Measurements from ENCODE around the gene TBC1D16.

Gene TBC1D16

GRCh38 chr17:79955167-79955549 is 80.5 kb downstream of the TBC1D16 start:
- peaks cover under 1% of the 10 kb centered on the region; the same call in 1 of the 2 replicates for H3K36me3 ChIP-seq (ENCODE audit: insufficient read depth, low read length)
- H3K4me3 ChIP-seq (ENCODE audit: low read depth, low read length) = no peak overlapping the region
- no peak overlapping the region for H2AFZ ChIP-seq (ENCODE audit: low read length, unreplicated experiment)
- no peaks in the 10 kb centered on the region for H3K79me2 ChIP-seq (ENCODE audit: control insufficient read depth, insufficient read depth, low read length, unreplicated experiment)
- peaks cover 18% of the 10 kb centered on the region for H3K4me1 ChIP-seq (ENCODE audit: control insufficient read depth, insufficient read depth, low read length, unreplicated experiment)
- H3K27me3 ChIP-seq (ENCODE audit: insufficient read depth, low read length) = no peaks in the 10 kb centered on the region
- H3K27ac ChIP-seq (ENCODE audit: low read depth, low read length) = no peak overlapping the region

GRCh38 chr17:79954281-79955166 is 81.1 kb downstream of the TBC1D16 start:
- H3K79me2 ChIP-seq (ENCODE audit: control insufficient read depth, insufficient read depth, low read length, unreplicated experiment) = no peaks in the 10 kb centered on the region
- no peak overlapping the region for H2AFZ ChIP-seq (ENCODE audit: low read length, unreplicated experiment)
- H3K4me1 ChIP-seq (ENCODE audit: control insufficient read depth, insufficient read depth, low read length, unreplicated experiment) = peaks cover 18% of the 10 kb centered on the region
- peaks cover 7% of the 10 kb centered on the region; the same call in 1 of the 2 replicates for H3K36me3 ChIP-seq (ENCODE audit: insufficient read depth, low read length)
- no peaks in the 10 kb centered on the region for H3K27me3 ChIP-seq (ENCODE audit: insufficient read depth, low read length)
- H3K27ac ChIP-seq (ENCODE audit: low read depth, low read length) = no peak overlapping the region
- H3K4me3 ChIP-seq (ENCODE audit: low read depth, low read length) = no peak overlapping the region

- H2AFZ ChIP-seq (ENCODE audit: low read length, unreplicated experiment) = no peak overlapping the region
- H3K79me2 ChIP-seq (ENCODE audit: control insufficient read depth, insufficient read depth, low read length, unreplicated experiment) = no peaks in the 10 kb centered on the region
- H3K27me3 ChIP-seq (ENCODE audit: insufficient read depth, low read length) = no peaks in the 10 kb centered on the region
- H3K4me3 ChIP-seq (ENCODE audit: low read depth, low read length) = no peak overlapping the region
- peaks cover 18% of the 10 kb centered on the region for H3K4me1 ChIP-seq (ENCODE audit: control insufficient read depth, insufficient read depth, low read length, unreplicated experiment)
- H3K27ac ChIP-seq (ENCODE audit: low read depth, low read length) = no peak overlapping the region
- peaks cover 15% of the 10 kb centered on the region for H3K36me3 ChIP-seq (ENCODE audit: insufficient read depth, low read length)
These were observed 82.3 kb downstream of the TBC1D16 start for GRCh38 chr17:79953335-79953734.

GRCh38 chr17:79952901-79953300 is 82.8 kb downstream of the TBC1D16 start:
- Histone ChIP-seq H2AFZ (ENCODE audit: low read length, unreplicated experiment) (no peak overlapping the region), H3K4me3 (ENCODE audit: low read depth, low read length) (no peak overlapping the region), H3K79me2 (ENCODE audit: control insufficient read depth, insufficient read depth, low read length, unreplicated experiment) (no peaks in the 10 kb centered on the region), H3K27ac (ENCODE audit: low read depth, low read length) (no peak overlapping the region), H3K27me3 (ENCODE audit: insufficient read depth, low read length) (no peaks in the 10 kb centered on the region), H3K4me1 (ENCODE audit: control insufficient read depth, insufficient read depth, low read length, unreplicated experiment) (peaks cover 18% of the 10 kb centered on the region), H3K36me3 (ENCODE audit: insufficient read depth, low read length) (peaks cover 17% of the 10 kb centered on the region)

GRCh38 chr17:79952265-79952877 is 83.3 kb downstream of the TBC1D16 start:
- peak overlapping the region; percentile 46; the same call in 1 of the 2 replicates for H3K27ac ChIP-seq (ENCODE audit: low read depth, low read length)
- no peak overlapping the region for H2AFZ ChIP-seq (ENCODE audit: low read length, unreplicated experiment)

GRCh38 chr17:79951361-79952264 is 84.1 kb downstream of the TBC1D16 start:
- Histone ChIP-seq H3K27me3 (ENCODE audit: insufficient read depth, low read length) (no peaks in the 10 kb centered on the region), H3K79me2 (ENCODE audit: control insufficient read depth, insufficient read depth, low read length, unreplicated experiment) (no peaks in the 10 kb centered on the region), H2AFZ (ENCODE audit: low read length, unreplicated experiment) (no peak overlapping the region), H3K4me3 (ENCODE audit: low read depth, low read length) (0 out of 2 replicates have a peak overlapping the region, but pooled peaks have one; percentile 7), H3K4me1 (ENCODE audit: control insufficient read depth, insufficient read depth, low read length, unreplicated experiment) (peaks cover 18% of the 10 kb centered on the region), H3K27ac (ENCODE audit: low read depth, low read length) (peak overlapping the region; percentile 65; the same call in 1 of the 2 replicates), H3K36me3 (ENCODE audit: insufficient read depth, low read length) (peaks cover 21% of the 10 kb centered on the region)

More at GRCh38 chr17:79952265-79952877, 83.3 kb downstream of the TBC1D16 start:
- Histone ChIP-seq H3K4me3 (ENCODE audit: low read depth, low read length) (no peak overlapping the region), H3K79me2 (ENCODE audit: control insufficient read depth, insufficient read depth, low read length, unreplicated experiment) (no peaks in the 10 kb centered on the region), H3K36me3 (ENCODE audit: insufficient read depth, low read length) (peaks cover 19% of the 10 kb centered on the region), H3K4me1 (ENCODE audit: control insufficient read depth, insufficient read depth, low read length, unreplicated experiment) (peaks cover 18% of the 10 kb centered on the region), H3K27me3 (ENCODE audit: insufficient read depth, low read length) (no peaks in the 10 kb centered on the region)

GRCh38 chr17:79950751-79951150 is 84.9 kb downstream of the TBC1D16 start:
- Histone ChIP-seq H3K36me3 (ENCODE audit: insufficient read depth, low read length) (peaks cover 21% of the 10 kb centered on the region), H2AFZ (ENCODE audit: low read length, unreplicated experiment) (no peak overlapping the region), H3K27me3 (ENCODE audit: insufficient read depth, low read length) (no peaks in the 10 kb centered on the region), H3K79me2 (ENCODE audit: control insufficient read depth, insufficient read depth, low read length, unreplicated experiment) (no peaks in the 10 kb centered on the region), H3K27ac (ENCODE audit: low read depth, low read length) (no peak overlapping the region), H3K4me1 (ENCODE audit: control insufficient read depth, insufficient read depth, low read length, unreplicated experiment) (peaks cover 18% of the 10 kb centered on the region), H3K4me3 (ENCODE audit: low read depth, low read length) (no peak overlapping the region)

GRCh38 chr17:79950306-79950705 is 85.4 kb downstream of the TBC1D16 start:
- Histone ChIP-seq H2AFZ (ENCODE audit: low read length, unreplicated experiment) (no peak overlapping the region), H3K79me2 (ENCODE audit: control insufficient read depth, insufficient read depth, low read length, unreplicated experiment) (no peaks in the 10 kb centered on the region), H3K4me3 (ENCODE audit: low read depth, low read length) (no peak overlapping the region), H3K27me3 (ENCODE audit: insufficient read depth, low read length) (no peaks in the 10 kb centered on the region), H3K27ac (ENCODE audit: low read depth, low read length) (no peak overlapping the region), H3K4me1 (ENCODE audit: control insufficient read depth, insufficient read depth, low read length, unreplicated experiment) (peaks cover 18% of the 10 kb centered on the region), H3K36me3 (ENCODE audit: insufficient read depth, low read length) (peaks cover 23% of the 10 kb centered on the region)

GRCh38 chr17:79949656-79950209 is 85.9 kb downstream of the TBC1D16 start:
- Histone ChIP-seq H3K79me2 (ENCODE audit: control insufficient read depth, insufficient read depth, low read length, unreplicated experiment) (no peaks in the 10 kb centered on the region), H3K27ac (ENCODE audit: low read depth, low read length) (no peak overlapping the region), H3K27me3 (ENCODE audit: insufficient read depth, low read length) (no peaks in the 10 kb centered on the region), H3K4me1 (ENCODE audit: control insufficient read depth, insufficient read depth, low read length, unreplicated experiment) (peaks cover 18% of the 10 kb centered on the region), H3K36me3 (ENCODE audit: insufficient read depth, low read length) (peaks cover 24% of the 10 kb centered on the region), H3K4me3 (ENCODE audit: low read depth, low read length) (no peak overlapping the region), H2AFZ (ENCODE audit: low read length, unreplicated experiment) (no peak overlapping the region)

Measured in ACC112 (cell line).